GM12891 (cell line): ENCODE results near the gene RUVBL1.

ENCODE experiments used
- POLR2A ChIP-seq: IDR thresholded peaks from 2 replicates; pipeline ENCODE4 v1.6.1; 2011; ENCODE audit warnings: low read depth, low read length, control low read depth
- POLR2AphosphoS5 ChIP-seq: IDR thresholded peaks from 2 replicates; pipeline ENCODE4 v1.6.1; 2011; ENCODE audit warnings: low read depth, low read length, control low read depth

DNA sequence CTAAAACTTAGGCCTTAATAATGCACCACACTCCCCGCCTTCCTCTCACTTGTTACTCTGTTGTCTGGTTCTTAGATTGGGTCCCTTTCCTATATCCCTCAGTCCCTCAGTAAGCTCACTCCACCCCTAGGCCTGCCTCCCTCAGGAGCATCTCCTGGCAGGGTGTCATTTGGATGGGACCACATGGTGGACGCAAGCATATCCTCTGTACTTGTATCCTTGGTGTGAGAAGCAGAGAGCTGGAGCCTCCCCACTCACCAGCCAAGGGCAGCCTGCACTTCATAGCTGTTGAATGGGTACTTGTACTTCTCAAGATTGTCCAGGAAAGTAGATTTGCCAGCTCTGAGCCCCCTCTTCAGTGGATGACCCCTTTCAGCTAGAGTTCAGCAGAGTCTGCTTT is 59.7 kb downstream of the RUVBL1 start:
- TF ChIP-seq POLR2AphosphoS5, result no peak
- TF ChIP-seq POLR2A, result no peak
